ENCODE data around the gene ICAM4. TPM values are rescaled to one million over a fixed set of nuclear protein-coding genes. Genes with fewer than 3 reads are reported as not detected.
A peak's percentile ranks its signal among the peaks of the same experiment; 100 is the strongest.

Gene ICAM4
- total and polyA plus RNA-seq, 2 of the 13 experiments (the other 11 are each of a cell fraction or from before 2014, with no cell fraction given), result 2.9 to 4.0 TPM

GRCh38 chr19:10251792-10252694, 34.7 kb upstream of the ICAM4 start, which contains the start of gene MRPL4 (continued):
- TF ChIP-seq HMGXB3 (CRISPR knock-in tag; IDR thresholded peaks at IDR 0.05; ENCODE audit: borderline replicate concordance) (no peak), EED (CRISPR knock-in tag; IDR thresholded peaks at IDR 0.05) (peak; percentile 96; the same call in 1 of the 2 replicates), RERE (CRISPR knock-in tag; IDR thresholded peaks at IDR 0.05; ENCODE audit: low read depth) (peak; percentile 62; the same call in 1 of the 2 replicates), TOPORS (CRISPR knock-in tag; IDR thresholded peaks at IDR 0.05) (peak; percentile 74), ZNF597 (CRISPR knock-in tag; IDR thresholded peaks at IDR 0.05) (no peak), ZEB1 (IDR thresholded peaks at IDR 0.05; ENCODE audit: insufficient replicate concordance, low read depth) (no peak), ZNF232 (CRISPR knock-in tag; IDR thresholded peaks at IDR 0.05; ENCODE audit: borderline replicate concordance) (peak; percentile 67; the same call in 1 of the 2 replicates), ELK4 (CRISPR knock-in tag; IDR thresholded peaks at IDR 0.05; ENCODE audit: borderline replicate concordance) (no peak), CCAR2 (optimal IDR thresholded peaks at IDR 0.05; ENCODE audit: low read depth, low read length) (no peak), KAT7 (CRISPR knock-in tag; IDR thresholded peaks at IDR 0.05; ENCODE audit: borderline replicate concordance) (peak; percentile 93; the same call in 1 of the 2 replicates), PHB2 (IDR thresholded peaks at IDR 0.05; ENCODE audit: partially characterized antibody) (no peak), ATF6 (CRISPR knock-in tag; conservative IDR thresholded peaks at IDR 0.05) (no peak), TAF1 (CRISPR knock-in tag; IDR thresholded peaks at IDR 0.05) (peak; percentile 73)
